ENCODE results near the gene MATN4. TPM values are rescaled to one million over a fixed set of nuclear protein-coding genes. Genes with fewer than 3 reads are reported as not detected.

MATN4 gene
- total RNA-seq, 1 donor from 2014 or later: not detected

GRCh38 chr20:45301824-45302271 is 6.3 kb downstream of the MATN4 start:
- no peak overlapping the region for H3K4me3 ChIP-seq

GRCh38 chr20:45300961-45301360 is 7.1 kb downstream of the MATN4 start:
- Histone ChIP-seq H3K4me1 (no peaks in the 10 kb centered on the region), H3K36me3 (no peaks in the 10 kb centered on the region), H3K27ac (no peak overlapping the region), H3K9me3 (no peaks in the 10 kb centered on the region), H3K27me3 (no peaks in the 10 kb centered on the region), H3K4me3 (no peak overlapping the region)
- intact Hi-C loops (cut with DNase I): no loop called here
- DNase-seq (ENCODE audit: extremely low spot score in 2 of 2): no peak
- TF ChIP-seq POLR2AphosphoS5 (IDR thresholded peaks at IDR 0.05; ENCODE audit: insufficient read depth in 1 of 2, low read depth in 1 of 2): no peak
- no peak for TF ChIP-seq POLR2A (IDR thresholded peaks at IDR 0.05)
- no peak for TF ChIP-seq CTCF (IDR thresholded peaks at IDR 0.05)

More at GRCh38 chr20:45301824-45302271, 6.3 kb downstream of the MATN4 start:
- H3K36me3 ChIP-seq: no peaks in the 10 kb centered on the region
- TF ChIP-seq POLR2AphosphoS5 (IDR thresholded peaks at IDR 0.05; ENCODE audit: insufficient read depth in 1 of 2, low read depth in 1 of 2) (no peak), POLR2A (IDR thresholded peaks at IDR 0.05) (no peak), CTCF (IDR thresholded peaks at IDR 0.05) (no peak)
- no peaks in the 10 kb centered on the region for H3K27me3 ChIP-seq
- DNase-seq (ENCODE audit: extremely low spot score in 2 of 2): no peak
- intact Hi-C loops (cut with DNase I): no loop called here
- no peaks in the 10 kb centered on the region for H3K4me1 ChIP-seq
- H3K27ac ChIP-seq: no peak overlapping the region
- H3K9me3 ChIP-seq: no peaks in the 10 kb centered on the region

GRCh38 chr20:45299786-45300185 is 8.3 kb downstream of the MATN4 start:
- TF ChIP-seq POLR2AphosphoS5 (IDR thresholded peaks at IDR 0.05; ENCODE audit: insufficient read depth in 1 of 2, low read depth in 1 of 2): no peak
- Histone ChIP-seq H3K27ac (no peak overlapping the region), H3K9me3 (no peaks in the 10 kb centered on the region), H3K27me3 (peaks cover 5% of the 10 kb centered on the region), H3K36me3 (no peaks in the 10 kb centered on the region), H3K4me1 (no peaks in the 10 kb centered on the region), H3K4me3 (no peak overlapping the region)
- intact Hi-C loops (cut with DNase I): no loop called here
- DNase-seq (ENCODE audit: extremely low spot score in 2 of 2): no peak

GRCh38 chr20:45297786-45298497 is 10.2 kb downstream of the MATN4 start:
- no peak for DNase-seq (ENCODE audit: extremely low spot score in 2 of 2)
- intact Hi-C loops (cut with DNase I): no loop called here
- no peak for TF ChIP-seq POLR2AphosphoS5 (IDR thresholded peaks at IDR 0.05; ENCODE audit: insufficient read depth in 1 of 2, low read depth in 1 of 2)
- TF ChIP-seq CTCF (IDR thresholded peaks at IDR 0.05): no peak
- no peak for TF ChIP-seq POLR2A (IDR thresholded peaks at IDR 0.05)

GRCh38 chr20:45294659-45295058 is 13.4 kb downstream of the MATN4 start:
- intact Hi-C loops (cut with DNase I): no loop called here
- Histone ChIP-seq H3K36me3 (no peaks in the 10 kb centered on the region), H3K4me3 (no peak overlapping the region), H3K4me1 (peaks cover 13% of the 10 kb centered on the region), H3K27ac (no peak overlapping the region), H3K27me3 (peaks cover 5% of the 10 kb centered on the region), H3K9me3 (no peaks in the 10 kb centered on the region)
- no peak for DNase-seq (ENCODE audit: extremely low spot score in 2 of 2)
- TF ChIP-seq POLR2A (IDR thresholded peaks at IDR 0.05): no peak
- TF ChIP-seq POLR2AphosphoS5 (IDR thresholded peaks at IDR 0.05; ENCODE audit: insufficient read depth in 1 of 2, low read depth in 1 of 2): no peak
- no peak for TF ChIP-seq CTCF (IDR thresholded peaks at IDR 0.05)

More at GRCh38 chr20:45297786-45298497, 10.2 kb downstream of the MATN4 start:
- Histone ChIP-seq H3K9me3 (no peaks in the 10 kb centered on the region), H3K4me3 (no peak overlapping the region), H3K4me1 (peaks cover 12% of the 10 kb centered on the region), H3K36me3 (no peaks in the 10 kb centered on the region), H3K27ac (no peak overlapping the region), H3K27me3 (peaks cover 5% of the 10 kb centered on the region)

All from vagina (tissue), 2 donors.